ENCODE measurements around the gene LIMS2.

LIMS2 gene, protein sequence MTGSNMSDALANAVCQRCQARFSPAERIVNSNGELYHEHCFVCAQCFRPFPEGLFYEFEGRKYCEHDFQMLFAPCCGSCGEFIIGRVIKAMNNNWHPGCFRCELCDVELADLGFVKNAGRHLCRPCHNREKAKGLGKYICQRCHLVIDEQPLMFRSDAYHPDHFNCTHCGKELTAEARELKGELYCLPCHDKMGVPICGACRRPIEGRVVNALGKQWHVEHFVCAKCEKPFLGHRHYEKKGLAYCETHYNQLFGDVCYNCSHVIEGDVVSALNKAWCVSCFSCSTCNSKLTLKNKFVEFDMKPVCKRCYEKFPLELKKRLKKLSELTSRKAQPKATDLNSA

DNA sequence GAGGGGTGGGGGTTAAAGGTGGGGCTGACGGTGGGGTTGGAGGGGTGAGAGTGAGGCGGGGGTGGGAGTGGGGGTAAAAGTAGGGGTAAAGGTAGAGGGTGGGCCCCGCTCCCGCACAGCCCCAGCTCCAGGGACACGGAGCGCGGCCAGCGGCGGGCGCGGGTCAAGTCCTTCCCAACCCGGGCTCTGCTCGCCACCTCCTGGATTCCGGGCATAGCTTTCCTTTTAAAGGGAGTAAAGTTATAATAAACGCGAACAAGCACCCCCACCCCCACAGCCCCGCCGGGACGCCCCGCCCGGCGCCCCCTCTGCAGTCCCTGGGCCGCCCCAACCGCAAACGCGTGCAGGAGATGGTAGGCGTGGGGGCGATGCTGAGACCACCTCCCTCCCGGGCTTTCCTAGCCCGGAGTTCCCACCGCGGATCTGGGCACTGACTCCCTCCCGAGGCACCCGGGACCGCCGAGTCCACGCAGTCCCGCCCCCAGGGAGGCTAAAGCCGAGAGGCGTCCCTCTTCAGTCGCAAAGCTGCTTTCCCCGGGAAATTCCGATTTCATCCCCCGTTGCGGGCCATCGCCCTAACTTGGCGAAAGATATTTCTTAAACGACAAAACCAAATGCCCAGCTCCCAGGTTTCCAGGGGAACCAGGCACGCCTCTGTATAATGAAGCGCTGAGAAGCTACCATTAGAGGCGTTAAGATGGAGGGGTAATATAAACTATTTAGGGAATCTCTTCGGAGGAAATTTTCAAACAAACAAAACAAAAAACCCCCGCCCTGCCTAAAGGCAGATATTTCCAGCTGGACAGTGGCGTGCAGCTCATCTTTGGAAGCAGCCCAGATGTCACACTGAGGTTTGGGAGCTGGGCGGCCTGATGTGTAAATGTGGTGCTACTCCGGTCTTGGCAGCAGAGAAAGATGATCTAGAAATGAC lies at the start of gene LIMS2:
TSS of gene LIMS2 (minus strand) at position 200 of the 931 bp plus-strand sequence. CDS start 506 bp downstream, outside the sequence.
- Histone ChIP-seq H3K4me3 (peak within 1 kb of the TSS; percentile 19 to 54 (median 42)), H3K27ac (peak within 1 kb of the TSS in 20 of 21 experiments; percentile 12 to 87 (median 69))

DNA sequence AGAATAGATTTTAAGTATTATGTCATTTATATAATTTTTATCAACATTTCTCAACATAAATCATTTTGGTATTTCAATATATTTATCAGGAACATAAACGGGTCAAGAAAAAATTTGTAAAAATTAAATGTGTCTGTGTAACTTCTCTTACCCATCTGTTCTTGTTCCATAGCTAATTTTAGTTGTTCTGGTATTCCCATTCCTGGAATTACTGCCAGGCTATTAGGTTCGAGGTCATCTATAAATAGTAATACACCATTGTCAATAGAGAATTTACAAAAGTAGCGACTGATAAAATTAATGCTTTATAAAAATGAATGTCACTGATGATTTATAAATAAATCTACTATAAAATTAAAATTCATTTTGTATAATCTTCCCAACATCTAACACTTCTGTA lies 47.5 kb upstream of the LIMS2 start:
- Histone ChIP-seq H3K27ac (no peak overlapping the region), H3K4me3 (no peak overlapping the region)

DNA sequence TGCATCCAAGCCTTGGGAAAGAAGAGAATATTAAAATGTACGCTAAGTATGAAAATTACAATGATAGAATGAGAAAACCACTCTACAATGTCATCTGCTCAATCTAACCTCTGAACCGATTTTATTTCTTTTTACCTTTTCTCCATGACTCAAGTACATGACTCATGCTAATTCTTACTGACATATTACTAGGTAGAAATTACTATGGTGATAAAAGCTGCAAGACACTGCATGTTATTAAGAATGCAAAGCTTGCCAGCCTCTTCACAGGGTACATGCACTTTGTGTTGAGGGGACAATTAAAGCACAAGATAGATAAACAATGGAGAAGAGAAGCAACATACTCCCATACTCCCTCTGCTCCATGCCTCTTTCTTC lies 46.6 kb upstream of the LIMS2 start:
- Histone ChIP-seq H3K4me3 (no peak overlapping the region), H3K27ac (no peak overlapping the region)

- Histone ChIP-seq H3K4me3 (no peak overlapping the region), H3K27ac (no peak overlapping the region)
Observed at GRCh38 chr2:127721311-127721977, 46.1 kb upstream of the LIMS2 start.

- H3K27ac ChIP-seq = no peak overlapping the region
- H3K4me3 ChIP-seq = no peak overlapping the region
Observed at GRCh38 chr2:127719301-127720218, 44.2 kb upstream of the LIMS2 start.

DNA sequence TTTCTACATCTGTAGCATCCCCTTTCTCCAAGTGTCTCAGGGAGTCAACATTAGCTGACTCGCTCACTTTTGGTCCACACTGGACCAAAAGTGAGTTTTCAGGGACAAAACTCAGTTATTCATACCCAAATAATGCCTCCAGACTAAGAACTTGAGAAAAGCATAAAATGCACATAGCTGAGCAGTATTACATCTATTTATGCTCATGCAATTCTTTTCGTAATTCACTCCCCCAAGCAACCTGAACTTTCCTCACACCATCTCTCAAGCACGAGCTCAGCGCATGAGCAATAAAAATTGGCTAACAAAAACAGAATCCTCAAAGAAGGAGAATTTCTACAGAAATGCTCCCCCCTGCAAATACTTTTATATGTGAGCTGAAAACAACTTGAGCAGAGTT lies 42.9 kb upstream of the LIMS2 start:
- no peak overlapping the region for H3K27ac ChIP-seq
- H3K4me3 ChIP-seq = no peak overlapping the region

DNA sequence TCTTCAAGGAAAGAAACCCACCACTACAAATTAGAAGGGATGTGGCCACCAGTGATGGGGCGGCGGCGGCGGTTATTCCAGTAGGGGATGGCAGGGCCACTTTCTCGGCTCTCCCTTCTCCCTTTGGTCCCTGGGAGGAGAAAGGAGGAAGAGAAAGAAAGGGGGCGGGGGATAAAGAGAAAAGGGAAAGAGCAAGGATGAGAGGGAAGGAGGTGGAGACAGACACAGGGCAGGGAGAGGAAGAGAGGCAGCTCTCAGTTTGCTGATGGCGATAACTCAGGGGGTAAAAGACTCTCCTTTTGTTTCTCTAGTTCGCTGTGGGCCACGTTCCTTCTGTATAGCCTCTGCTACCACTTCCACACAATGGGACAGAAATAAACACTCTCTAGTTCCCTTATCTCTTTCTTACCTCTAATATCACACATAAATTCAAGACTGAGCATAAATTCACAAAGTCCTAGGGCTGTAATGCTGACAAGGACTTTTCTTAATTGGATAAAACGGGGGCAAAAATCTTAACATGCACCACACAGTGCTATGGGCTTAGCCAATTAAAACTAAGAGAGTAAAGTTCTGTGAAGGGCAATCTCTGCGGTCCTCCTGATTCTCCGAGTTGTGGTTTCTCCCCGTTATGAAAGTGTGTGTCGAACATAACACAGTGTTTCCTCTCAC lies 40.6 kb upstream of the LIMS2 start:
- Histone ChIP-seq H3K27ac (no peak overlapping the region), H3K4me3 (no peak overlapping the region)

DNA sequence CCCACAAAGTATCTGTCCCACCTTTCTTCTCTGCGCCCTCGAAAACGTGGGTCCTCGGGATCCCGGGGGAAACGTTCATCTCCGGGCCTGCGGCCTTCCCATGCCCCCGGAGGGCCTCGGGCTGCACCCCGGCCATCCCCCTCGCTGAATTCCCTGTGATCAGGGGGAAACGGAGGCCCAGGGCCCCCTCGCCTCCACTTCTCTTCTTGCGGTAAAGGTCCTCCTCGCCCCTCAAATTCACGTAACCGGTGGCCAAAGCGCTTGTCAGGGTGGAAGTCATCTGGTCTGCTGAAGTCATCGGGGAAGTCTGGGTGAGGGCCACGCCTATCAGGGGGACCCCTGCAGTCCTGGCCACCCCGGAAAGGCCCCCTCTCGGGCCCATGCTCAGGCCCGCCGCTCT lies 38.2 kb upstream of the LIMS2 start:
- Histone ChIP-seq H3K4me3 (no peak overlapping the region), H3K27ac (no peak overlapping the region)

GRCh38 chr2:127712999-127713398 lies 37.7 kb upstream of the LIMS2 start:
- no peak overlapping the region for H3K4me3 ChIP-seq
- H3K27ac ChIP-seq = no peak overlapping the region

- H3K4me3 ChIP-seq = no peak overlapping the region
- no peak overlapping the region for H3K27ac ChIP-seq
Observed at GRCh38 chr2:127709336-127709735, 34.0 kb upstream of the LIMS2 start.

- Histone ChIP-seq H3K27ac (peak overlapping the region in 2 of 21 experiments; percentile 37 to 75), H3K4me3 (no peak overlapping the region)
Observed at GRCh38 chr2:127707890-127708648, 32.7 kb upstream of the LIMS2 start.

GRCh38 chr2:127706215-127706990 lies 31.1 kb upstream of the LIMS2 start:
- peak overlapping the region in 6 of 21 experiments; percentile 0 to 54 (median 36) for H3K27ac ChIP-seq
- H3K4me3 ChIP-seq = no peak overlapping the region

GRCh38 chr2:127705391-127706065 lies 30.2 kb upstream of the LIMS2 start:
- H3K4me3 ChIP-seq = no peak overlapping the region
- H3K27ac ChIP-seq = peak overlapping the region in 6 of 21 experiments; percentile 22 to 54 (median 36)

DNA sequence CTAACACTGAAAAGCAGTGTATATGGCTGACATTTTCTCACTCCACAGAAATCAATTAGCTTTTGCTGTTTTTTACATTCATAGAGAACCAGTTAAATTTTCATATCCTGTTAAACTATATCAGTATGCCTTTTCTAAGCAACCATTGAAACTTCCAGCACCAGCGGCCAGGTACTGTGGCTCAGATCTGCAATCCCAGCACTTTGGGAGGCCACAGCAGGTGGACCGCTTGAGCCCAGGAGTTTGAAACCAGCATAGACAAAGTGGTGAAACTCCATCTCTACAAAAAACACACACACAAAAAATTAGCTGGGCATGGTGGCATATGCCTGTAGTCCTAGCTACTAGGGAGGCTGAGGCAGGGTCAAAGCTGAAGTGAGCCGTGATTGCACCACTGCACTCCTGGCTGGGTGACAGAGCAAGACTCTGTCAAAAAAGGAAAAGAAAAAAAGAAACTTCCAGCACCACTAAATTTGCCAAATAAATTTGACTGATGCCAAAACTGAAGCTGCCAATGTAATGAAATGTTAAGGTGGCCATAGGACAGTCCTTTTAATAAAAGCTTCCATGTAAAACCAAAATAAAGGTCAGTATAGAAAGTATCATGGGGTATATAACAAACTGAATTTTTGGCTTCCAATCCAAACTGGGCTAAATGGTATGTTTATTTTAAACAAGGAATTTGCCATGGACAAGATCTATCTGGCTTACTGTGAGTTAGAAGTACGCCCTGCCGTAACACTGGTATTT lies 29.5 kb upstream of the LIMS2 start:
- no peak overlapping the region for H3K4me3 ChIP-seq
- peak overlapping the region in 4 of 21 experiments; percentile 2 to 32 (median 26) for H3K27ac ChIP-seq

DNA sequence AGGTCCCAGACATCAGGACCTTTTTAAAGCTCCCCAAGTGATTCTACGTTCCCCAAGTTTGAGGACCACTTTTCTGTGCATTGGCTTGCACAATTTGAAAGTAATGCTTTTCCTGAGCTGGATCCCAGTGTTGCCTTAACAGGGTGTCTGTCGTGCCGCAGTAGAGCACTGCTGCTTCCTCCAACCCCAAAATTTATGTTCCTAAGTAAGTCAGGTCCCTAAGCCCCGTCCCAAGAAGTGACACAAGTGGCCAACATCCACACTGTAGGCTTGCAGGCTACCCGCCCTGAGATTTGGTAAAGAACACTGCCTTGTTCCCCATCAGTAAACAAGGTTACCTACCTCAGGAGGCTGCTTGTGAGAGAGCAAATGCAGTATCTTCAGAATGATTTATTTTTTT lies 28.0 kb upstream of the LIMS2 start:
- Histone ChIP-seq H3K27ac (no peak overlapping the region), H3K4me3 (no peak overlapping the region)
